ENCODE results near the gene ADAMTS12.

GRCh38 chr5:33891446-33891787 lies 373 bp downstream of the ADAMTS12 start:
- TF ChIP-seq, protein P1, sequence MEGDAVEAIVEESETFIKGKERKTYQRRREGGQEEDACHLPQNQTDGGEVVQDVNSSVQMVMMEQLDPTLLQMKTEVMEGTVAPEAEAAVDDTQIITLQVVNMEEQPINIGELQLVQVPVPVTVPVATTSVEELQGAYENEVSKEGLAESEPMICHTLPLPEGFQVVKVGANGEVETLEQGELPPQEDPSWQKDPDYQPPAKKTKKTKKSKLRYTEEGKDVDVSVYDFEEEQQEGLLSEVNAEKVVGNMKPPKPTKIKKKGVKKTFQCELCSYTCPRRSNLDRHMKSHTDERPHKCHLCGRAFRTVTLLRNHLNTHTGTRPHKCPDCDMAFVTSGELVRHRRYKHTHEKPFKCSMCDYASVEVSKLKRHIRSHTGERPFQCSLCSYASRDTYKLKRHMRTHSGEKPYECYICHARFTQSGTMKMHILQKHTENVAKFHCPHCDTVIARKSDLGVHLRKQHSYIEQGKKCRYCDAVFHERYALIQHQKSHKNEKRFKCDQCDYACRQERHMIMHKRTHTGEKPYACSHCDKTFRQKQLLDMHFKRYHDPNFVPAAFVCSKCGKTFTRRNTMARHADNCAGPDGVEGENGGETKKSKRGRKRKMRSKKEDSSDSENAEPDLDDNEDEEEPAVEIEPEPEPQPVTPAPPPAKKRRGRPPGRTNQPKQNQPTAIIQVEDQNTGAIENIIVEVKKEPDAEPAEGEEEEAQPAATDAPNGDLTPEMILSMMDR (IDR thresholded peaks at IDR 0.05 in 4 of 5, conservative IDR thresholded peaks at IDR 0.05 in 1 of 5), result no peak
- TF ChIP-seq POLR2A (IDR thresholded peaks at IDR 0.05), result no peak
